Body of pancreas (tissue), 4 donors: ENCODE data around the gene KLB. TPM values are rescaled to one million over a fixed set of nuclear protein-coding genes. Genes with fewer than 3 reads are reported as not detected.
A peak's percentile ranks its signal among the peaks of the same experiment; 100 is the strongest.

Experiments used
- ATAC-seq: fragments of 150-250 bp; one replicate; pipeline ENCODE4 v1.9.1; 2016
- DNase-seq, 4 donors: peaks; one replicate each; pipeline ENCODE4 v3.0.0-alpha.2; 2019
- H3K27ac ChIP-seq, 4 donors: fragments of 200-600 bp; sonication (generic); 1 replicate in 3 of 4; 2 replicates in 1 of 4; pipeline versions ENCODE4 v1.5.1 to v1.6.1; 2016 to 2019; ENCODE audit warnings: mild to moderate bottlenecking in 1 of 4, mixed read lengths in 1 of 4, moderate library complexity in 1 of 4
- H3K27me3 ChIP-seq, 2 donors: fragments of 200-600 bp; sonication (generic); one replicate each; pipeline ENCODE4 v1.6.0; 2016; ENCODE audit warnings: mild to moderate bottlenecking in 1 of 2
- H3K36me3 ChIP-seq, 2 donors: fragments of 200-600 bp; sonication (generic); replicated peaks in 1 of 2; 2 replicates each; pipeline ENCODE4 v1.5.1; 2016; ENCODE audit warnings: low read depth in 2 of 2; ENCODE audit not compliant: insufficient read depth in 1 of 2
- H3K4me1 ChIP-seq: fragments of 200-600 bp; sonication (generic); one replicate; pipeline ENCODE4 v1.6.0; 2016
- H3K4me3 ChIP-seq, 2 donors: fragments of 200-600 bp; sonication (generic); 1 replicate in 1 of 2; 2 replicates in 1 of 2; pipeline ENCODE4 v1.5.1; 2016 to 2019
- H3K9me3 ChIP-seq, 3 donors: fragments of 200-600 bp; sonication (generic); 1 replicate in 2 of 3; 2 replicates in 1 of 3; pipeline ENCODE4 v1.5.1; 2016
- CTCF ChIP-seq, 7 experiments: fragments of 450-650 bp in 4 of 7; fragments of 200-600 bp in 3 of 7; sonication (generic) in 3 of 7; IDR thresholded peaks; one replicate each; pipeline ENCODE4 v1.5.1; 2016 to 2019; ENCODE audit warnings: antibody characterized with exemption in 7 of 7
- POLR2A ChIP-seq, 3 donors: fragments of 450-650 bp; IDR thresholded peaks; one replicate each; pipeline ENCODE4 v1.6.1; 2016; ENCODE audit warnings: antibody characterized with exemption in 3 of 3, mild to moderate bottlenecking in 2 of 3
- WGBS, 2 donors: methylation state at CpG; one replicate each; pipeline ENCODE4 v1.1.5; 2017; 5-methylcytosine and 5-hydroxymethylcytosine counted together
- intact Hi-C: fragments of 100-400 bp; cut with DNase I; formaldehyde crosslinking; loops from one replicate; pipeline ENCODE4 v1.15.1; 2023
- total RNA-seq, 2 donors: library from RNA; depleted of rRNA; stranded (reverse); fragments of >200 nt; gene quantifications; one replicate each; pipeline ENCODE4 v1.1.0, GENCODE V29; 2016

KLB gene
- total RNA-seq, 2 donors from 2014 or later = 2.1 to 3.6 TPM

- TF ChIP-seq POLR2A (IDR thresholded peaks at IDR 0.05) = peak; percentile 76 to 97 (median 96)
- TF ChIP-seq CTCF (IDR thresholded peaks at IDR 0.05) = peak in 2 of 7 experiments; percentile 4 to 10
- Histone ChIP-seq H3K27me3 (no peaks in the 10 kb centered on the region), H3K27ac (peak within 1 kb of the TSS; percentile 85 to 94 (median 90)), H3K36me3 (peaks cover 4 to 8% of the 10 kb centered on the region in 2 donors), H3K9me3 (no peaks in the 10 kb centered on the region), H3K4me3 (peak within 1 kb of the TSS; percentile 41 to 50), H3K4me1 (peaks cover 38% of the 10 kb centered on the region)
- DNase-seq (peak; percentile 97 to 99 (median 98)), ATAC-seq (peak; percentile 98)
- WGBS, 2 donors = 0 to 1% methylated on average over 22 to 55 of the region's 55 CpGs
- intact Hi-C loops = no loop called here
These were observed 52.0 kb downstream of the KLB start, which contains the start of the genes LIAS and RPL9 for GRCh38 chr4:39458505-39459300. Gene LIAS, plus strand, starts transcription at chr4:39459056. Its CDS starts 62 bp downstream, at chr4:39459118. Gene RPL9, minus strand, starts transcription at chr4:39458922. Its CDS starts 483 bp downstream, at chr4:39458439.

GRCh38 chr4:39464886-39465501 lies 58.3 kb downstream of the KLB start:
- no peak for TF ChIP-seq CTCF (IDR thresholded peaks at IDR 0.05)
- 57 to 62% methylated on average over 2 of the region's 2 CpGs for WGBS, 2 donors
- H3K4me3 ChIP-seq = no peak overlapping the region

GRCh38 chr4:39466747-39467146 lies 60.0 kb downstream of the KLB start:
- Histone ChIP-seq H3K9me3 (no peaks in the 10 kb centered on the region), H3K27ac (peak overlapping the region in 1 of 4 donors; percentile 41)
- no peak for ATAC-seq

More at GRCh38 chr4:39464886-39465501, 58.3 kb downstream of the KLB start:
- H3K27ac ChIP-seq = no peak overlapping the region
- peaks cover 0 to 5% of the 10 kb centered on the region in 2 donors for H3K36me3 ChIP-seq
- ATAC-seq (no peak), DNase-seq (no peak)
- H3K27me3 ChIP-seq = no peaks in the 10 kb centered on the region
- H3K4me1 ChIP-seq = peaks cover 6% of the 10 kb centered on the region
- H3K9me3 ChIP-seq = no peaks in the 10 kb centered on the region
- intact Hi-C loops = no loop called here

GRCh38 chr4:39467464-39467863 lies 60.7 kb downstream of the KLB start:
- H3K4me1 ChIP-seq = peaks cover 5% of the 10 kb centered on the region
- TF ChIP-seq CTCF (IDR thresholded peaks at IDR 0.05) = no peak
- no peak for TF ChIP-seq POLR2A (IDR thresholded peaks at IDR 0.05)
- H3K27me3 ChIP-seq = no peaks in the 10 kb centered on the region
- no peak overlapping the region for H3K4me3 ChIP-seq
- ATAC-seq = no peak
- intact Hi-C loops = no loop called here
- DNase-seq = no peak
- WGBS, 2 donors = 86 to 88% methylated on average over 4 of the region's 4 CpGs
- peaks cover 0 to 5% of the 10 kb centered on the region in 2 donors for H3K36me3 ChIP-seq
- no peak overlapping the region for H3K27ac ChIP-seq
- no peaks in the 10 kb centered on the region for H3K9me3 ChIP-seq

More at GRCh38 chr4:39466747-39467146, 60.0 kb downstream of the KLB start:
- intact Hi-C loops = no loop called here
- H3K27me3 ChIP-seq = no peaks in the 10 kb centered on the region
- peaks cover 0 to 5% of the 10 kb centered on the region in 2 donors for H3K36me3 ChIP-seq
- peaks cover 5% of the 10 kb centered on the region for H3K4me1 ChIP-seq
- H3K4me3 ChIP-seq = no peak overlapping the region
- 17 to 21% methylated on average over 4 of the region's 4 CpGs for WGBS, 2 donors
- no peak for DNase-seq
- TF ChIP-seq POLR2A (IDR thresholded peaks at IDR 0.05) (no peak), CTCF (IDR thresholded peaks at IDR 0.05) (no peak)
